RWPE1 (cell line): ENCODE results near the gene LIN37.
A peak's percentile ranks its signal among the peaks of the same experiment; 100 is the strongest.

Source experiments
- CTCF ChIA-PET: fragments of 350-600 bp; sonication (Branson Sonifier 250); formaldehyde crosslinking; extraction: SDS; loops from one replicate; lab custom pipeline; 2021; lab: Yijun Ruan, JAX
- POLR2A ChIA-PET: fragments of 400-600 bp; formaldehyde crosslinking; extraction: SDS; loops from one replicate; lab custom pipeline; 2020; ENCODE audit warnings: antibody characterized with exemption; ENCODE audit not compliant: low non-redundant PET; lab: Yijun Ruan, JAX
- DNase-seq: peaks from one replicate; pipeline ENCODE4 v3.0.0; 2012; ENCODE audit warnings: low spot score
- H3K27ac ChIP-seq: fragments of 450-650 bp; 2 replicates; pipeline ENCODE4 v1.5.1; 2017
- TF ChIP-seq, protein P1 (sequence below): fragments of 450-650 bp; conservative IDR thresholded peaks from 2 replicates; pipeline ENCODE4 v1.5.1; 2017; ENCODE audit warnings: low read depth, mild to moderate bottlenecking

Gene LIN37

DNA sequence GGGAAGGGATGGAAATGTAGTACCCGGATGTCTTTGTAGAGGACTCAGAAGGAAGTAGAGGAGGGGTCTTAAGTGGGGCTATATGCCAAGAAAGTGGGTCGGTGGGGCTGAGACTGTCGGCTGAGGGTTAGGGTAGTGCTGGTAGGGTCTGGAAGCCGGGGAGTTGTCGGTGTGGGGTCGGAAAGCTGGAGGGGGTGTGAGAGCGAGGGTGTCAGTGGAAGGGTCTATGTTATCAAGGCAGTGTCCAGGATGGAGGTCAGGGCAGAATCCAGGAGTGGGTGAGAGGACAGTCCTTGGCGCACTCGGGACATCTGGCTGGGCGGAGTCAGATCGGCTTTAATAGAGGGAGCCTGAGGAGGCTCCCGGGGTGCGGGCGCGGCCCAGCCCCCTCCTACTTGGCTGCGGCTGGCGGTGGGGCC lies 6.8 kb downstream of the LIN37 start:
- no peak for DNase-seq
- TF ChIP-seq, protein P1, sequence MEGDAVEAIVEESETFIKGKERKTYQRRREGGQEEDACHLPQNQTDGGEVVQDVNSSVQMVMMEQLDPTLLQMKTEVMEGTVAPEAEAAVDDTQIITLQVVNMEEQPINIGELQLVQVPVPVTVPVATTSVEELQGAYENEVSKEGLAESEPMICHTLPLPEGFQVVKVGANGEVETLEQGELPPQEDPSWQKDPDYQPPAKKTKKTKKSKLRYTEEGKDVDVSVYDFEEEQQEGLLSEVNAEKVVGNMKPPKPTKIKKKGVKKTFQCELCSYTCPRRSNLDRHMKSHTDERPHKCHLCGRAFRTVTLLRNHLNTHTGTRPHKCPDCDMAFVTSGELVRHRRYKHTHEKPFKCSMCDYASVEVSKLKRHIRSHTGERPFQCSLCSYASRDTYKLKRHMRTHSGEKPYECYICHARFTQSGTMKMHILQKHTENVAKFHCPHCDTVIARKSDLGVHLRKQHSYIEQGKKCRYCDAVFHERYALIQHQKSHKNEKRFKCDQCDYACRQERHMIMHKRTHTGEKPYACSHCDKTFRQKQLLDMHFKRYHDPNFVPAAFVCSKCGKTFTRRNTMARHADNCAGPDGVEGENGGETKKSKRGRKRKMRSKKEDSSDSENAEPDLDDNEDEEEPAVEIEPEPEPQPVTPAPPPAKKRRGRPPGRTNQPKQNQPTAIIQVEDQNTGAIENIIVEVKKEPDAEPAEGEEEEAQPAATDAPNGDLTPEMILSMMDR: no peak
- CTCF ChIA-PET: no interaction called here
- H3K27ac ChIP-seq: peak overlapping the region; percentile 98
- POLR2A ChIA-PET: no interaction called here

DNA sequence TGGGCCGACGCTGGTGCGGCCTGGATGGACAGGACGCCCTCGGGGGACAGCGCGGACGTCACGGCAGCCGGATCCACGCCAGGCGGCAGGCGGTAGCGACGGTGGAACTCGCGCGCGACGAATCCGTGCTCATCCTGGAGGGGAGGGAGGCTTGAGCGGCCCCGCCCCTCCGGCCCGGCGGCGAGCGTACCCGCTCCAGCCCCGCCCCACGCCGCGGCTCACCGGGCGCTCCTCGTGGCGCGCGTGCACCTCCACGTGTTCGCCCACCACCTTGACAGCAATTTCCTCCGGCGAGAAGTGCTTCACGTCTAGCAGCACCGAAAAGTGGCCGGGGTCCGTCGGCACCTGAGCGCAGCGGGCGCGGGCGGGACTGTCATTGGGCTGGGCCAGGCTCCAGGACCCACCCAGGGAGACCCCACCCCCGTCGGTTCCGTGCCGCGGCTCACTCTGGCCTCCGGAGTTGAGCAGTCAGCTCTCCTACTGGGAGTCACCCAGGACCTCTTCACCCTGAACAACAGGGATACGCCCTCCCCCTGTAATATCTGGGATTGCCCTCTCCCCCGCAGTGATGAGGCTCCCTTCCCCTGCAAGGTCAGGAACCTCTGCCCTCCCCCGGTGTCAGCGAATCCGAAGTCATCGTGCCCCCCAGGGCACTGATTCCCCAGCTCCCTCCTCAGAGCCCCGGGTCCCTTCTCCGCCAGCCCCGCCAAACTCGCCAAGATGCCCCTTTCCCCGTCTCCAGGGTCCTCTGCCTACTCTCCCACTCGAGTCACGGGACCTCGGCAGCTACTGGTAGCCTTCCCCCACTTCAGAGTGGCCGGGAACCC lies 7.4 kb downstream of the LIN37 start:
- ChIA-PET CTCF (no interaction called here), POLR2A (no interaction called here)
- DNase-seq: no peak
- H3K27ac ChIP-seq: peak overlapping the region; percentile 98
- TF ChIP-seq, protein P1: no peak

GRCh38 chr19:35756377-35757230 lies 8.2 kb downstream of the LIN37 start, which contains the start of gene HSPB6:
Gene HSPB6 (minus strand): TSS chr19:35757029. CDS start chr19:35757008, 21 bp downstream.
- DNase-seq: no peak
- H3K27ac ChIP-seq: peak within 1 kb of the TSS; percentile 98
- ChIA-PET CTCF (no interaction called here), POLR2A (interaction anchor here (0.8 kb wide), 1 partner anchor 8 kb away, joined by 4 read pairs; the partner anchor contains the start of gene LIN37)
- TF ChIP-seq, protein P1: no peak

- ChIA-PET CTCF (no interaction called here), POLR2A (interaction anchor here (0.8 kb wide), 1 partner anchor 9 kb away, joined by 4 read pairs; the partner anchor contains the start of gene LIN37)
- H3K27ac ChIP-seq: peak overlapping the region; percentile 98
Measured at GRCh38 chr19:35757231-35757748, 8.9 kb downstream of the LIN37 start.

GRCh38 chr19:35757749-35758608 lies 9.6 kb downstream of the LIN37 start, which contains the start of gene PROSER3:
Gene PROSER3 (plus strand): TSS chr19:35758176. CDS start chr19:35758216, 40 bp downstream.
- POLR2A ChIA-PET: interaction anchor here (0.8 kb wide), 1 partner anchor 10 kb away, joined by 3 read pairs; the partner anchor contains the start of gene LIN37
- peak within 1 kb of the TSS; percentile 98 for H3K27ac ChIP-seq
- CTCF ChIA-PET: no interaction called here
- peak; percentile 99 for DNase-seq
- TF ChIP-seq, protein P1: no peak

More at GRCh38 chr19:35757231-35757748, 8.9 kb downstream of the LIN37 start:
- TF ChIP-seq, protein P1: no peak
- no peak for DNase-seq
